ENCODE data around the gene WNT3.
"Not testable (repeated sequence)": the region's sequence is repeated elsewhere in the genome, so short reads cannot be mapped to it uniquely, and the experiment has no call there.

Gene WNT3

DNA sequence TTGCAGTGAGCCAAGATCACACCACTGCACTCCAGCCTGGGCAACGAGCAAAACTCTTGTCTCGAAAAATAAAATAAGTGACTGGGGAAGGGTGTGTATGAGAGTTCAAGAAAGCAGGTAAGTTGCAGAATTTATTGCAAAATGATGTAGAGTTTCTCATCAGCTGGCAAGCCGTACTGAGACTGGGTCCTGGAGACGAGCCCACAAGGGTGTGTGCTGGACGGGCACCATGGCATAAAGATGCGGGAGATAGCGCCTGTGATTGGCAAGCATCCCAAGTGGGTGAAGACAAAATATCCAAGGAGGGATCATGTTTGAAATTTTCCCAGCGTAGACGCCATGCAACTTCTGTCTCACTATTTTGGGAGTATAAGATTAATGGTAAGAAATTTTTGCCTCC is 59.4 kb downstream of the WNT3 start:
- no peak for DNase-seq

DNA sequence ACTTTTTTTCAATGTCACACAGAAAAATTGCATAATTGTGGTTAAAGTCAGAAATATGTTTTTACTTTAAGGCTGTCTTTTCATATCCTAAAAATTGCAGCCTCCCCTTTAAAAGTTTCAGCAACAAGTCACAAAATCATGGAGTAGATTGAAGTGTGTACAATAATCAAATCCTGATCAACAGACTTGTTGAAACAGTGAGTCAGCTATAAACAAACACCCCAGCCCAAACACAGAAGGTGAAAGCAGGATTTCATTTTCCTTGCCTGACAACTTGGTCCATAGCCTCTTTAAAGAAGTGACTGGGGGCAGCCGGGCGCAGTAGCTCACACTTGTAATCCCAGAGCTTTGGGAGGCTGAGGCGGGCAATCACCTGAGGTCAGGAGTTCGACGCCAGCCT is 59.9 kb downstream of the WNT3 start:
- no peak for DNase-seq

DNA sequence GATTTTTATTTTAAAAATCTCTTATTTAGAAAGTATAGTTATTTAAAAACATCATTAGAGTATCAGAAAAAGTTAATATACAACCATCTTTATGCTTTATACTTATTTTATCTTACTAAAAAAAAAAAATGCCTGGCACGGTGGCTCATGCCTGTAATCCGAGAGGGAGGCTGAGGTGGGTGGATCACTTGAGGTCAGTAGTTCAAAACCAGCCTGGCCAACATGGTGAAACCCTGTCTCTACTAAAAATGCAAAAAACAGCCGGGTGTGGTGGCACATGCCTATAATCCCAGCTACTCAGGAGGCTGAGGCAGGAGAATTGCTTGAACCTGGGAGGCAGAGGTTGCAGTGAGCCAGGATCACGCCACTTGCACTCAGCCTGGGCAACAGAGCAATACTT is 60.9 kb downstream of the WNT3 start:
- not testable (repeated sequence) for DNase-seq

DNA sequence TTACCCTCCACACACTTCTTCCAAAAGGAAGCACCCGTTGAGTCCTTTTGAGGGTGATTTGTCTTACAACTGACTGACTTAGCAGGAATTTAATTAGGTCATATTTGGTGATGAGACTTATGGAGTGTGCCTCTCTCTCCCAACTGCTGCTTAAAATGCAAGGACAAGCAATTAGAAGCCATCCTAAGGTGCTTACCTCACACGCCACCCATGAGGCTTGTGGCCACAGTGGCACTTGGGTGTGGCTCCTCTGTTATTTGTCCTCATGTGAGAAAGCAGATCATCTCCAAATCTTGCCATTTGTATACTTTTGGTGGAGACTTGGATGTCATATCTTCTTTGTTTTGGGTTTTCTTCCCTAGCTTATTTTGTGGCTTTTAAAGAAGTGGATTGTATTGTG is 61.6 kb downstream of the WNT3 start:
- no peak for DNase-seq

GRCh38 chr17:46756081-46756735 is 62.3 kb downstream of the WNT3 start:
- DNase-seq: no peak

DNA sequence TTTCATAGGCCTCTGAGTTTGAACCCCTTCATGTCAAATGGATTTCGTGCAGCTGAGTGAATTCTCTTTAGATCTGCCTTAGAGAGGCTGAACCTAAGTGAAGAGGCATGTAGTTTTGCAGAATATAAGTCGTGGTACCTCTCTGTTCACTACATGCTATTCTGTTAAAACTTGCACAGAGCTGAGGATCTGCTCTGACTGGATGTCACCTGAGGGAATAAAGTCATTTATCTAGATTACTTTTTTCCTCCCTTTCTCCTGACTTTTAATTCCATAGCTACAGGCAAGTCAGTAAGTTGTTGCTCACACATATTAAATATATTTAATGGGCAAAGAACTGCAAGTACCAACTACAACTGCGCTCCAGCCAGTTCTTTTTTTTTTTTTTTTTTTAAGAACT is 64.7 kb downstream of the WNT3 start:
- DNase-seq: no peak

DNA sequence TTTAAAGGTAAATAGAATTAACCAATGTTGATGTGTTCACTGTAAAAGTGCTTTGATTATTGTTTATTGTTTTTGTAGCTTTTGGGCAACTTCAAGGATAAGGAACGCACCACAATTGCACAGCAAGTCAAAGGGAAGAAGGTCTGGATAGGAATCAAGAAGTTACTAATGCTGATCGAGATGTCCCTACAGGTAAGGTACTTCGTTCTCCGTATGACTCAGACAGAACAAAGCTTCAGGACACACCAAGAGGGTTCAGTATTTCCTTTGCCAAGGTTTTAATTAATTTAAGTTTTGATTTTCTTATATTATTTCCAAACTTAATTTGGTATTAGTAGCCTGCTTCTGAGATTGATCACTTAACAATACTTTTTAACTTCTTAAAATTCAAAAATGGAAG is 67.1 kb downstream of the WNT3 start:
- DNase-seq: no peak

GRCh38 chr17:46745376-46745775 is 73.1 kb downstream of the WNT3 start:
- no peak for DNase-seq

DNA sequence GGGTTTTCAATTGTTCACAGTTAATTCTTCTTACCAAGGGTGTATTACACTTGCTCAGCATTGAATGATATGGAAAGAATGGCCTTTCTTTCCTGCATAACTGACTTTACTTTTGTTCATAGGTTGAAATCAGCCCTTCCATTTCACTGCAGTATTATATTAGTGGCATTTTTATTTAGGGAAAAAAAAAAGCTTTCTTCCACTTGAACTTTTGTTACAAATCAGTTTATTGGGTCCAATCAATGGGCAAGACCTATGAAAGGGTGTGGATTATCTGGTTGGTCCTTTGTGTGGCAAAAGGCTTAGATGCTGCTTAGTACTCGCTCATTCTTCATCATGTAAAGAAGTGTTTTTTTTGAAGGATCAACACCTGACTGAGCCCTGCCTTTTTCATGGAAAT is 74.1 kb downstream of the WNT3 start:
- DNase-seq: no peak

DNA sequence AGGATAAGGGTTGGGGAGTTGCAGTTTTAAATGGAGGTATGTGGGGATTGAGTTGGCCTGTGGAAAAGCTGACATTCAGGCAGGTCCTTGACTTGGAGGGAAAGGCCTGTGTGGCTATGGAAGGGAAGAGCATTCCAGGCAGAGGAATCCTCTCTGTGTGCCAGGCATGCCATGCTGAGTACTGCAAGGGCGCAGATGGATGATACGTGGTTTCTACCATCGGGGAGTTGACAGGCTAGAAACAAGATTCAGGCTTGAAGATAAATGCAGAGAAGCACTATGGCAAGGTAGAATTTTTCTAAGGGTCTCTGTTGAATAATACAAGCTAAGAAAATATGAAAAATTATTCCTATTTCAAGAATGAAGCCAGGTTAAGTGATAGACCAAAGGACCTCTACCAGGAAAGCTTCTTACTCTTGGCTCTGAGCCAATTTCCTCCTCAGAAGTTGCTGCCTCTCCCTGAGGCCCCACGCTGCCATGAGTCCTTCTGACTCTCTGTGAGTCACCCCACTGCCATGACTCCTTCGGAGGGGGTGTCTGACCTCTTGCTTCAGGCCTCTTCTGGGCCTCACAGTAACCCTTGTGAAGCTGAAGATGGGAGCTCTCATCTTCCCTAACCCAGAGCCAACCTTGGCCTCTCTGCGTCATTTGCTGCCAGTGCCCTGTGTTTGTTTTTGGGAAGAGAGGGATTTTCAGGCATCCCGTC is 75.8 kb downstream of the WNT3 start:
- no peak for DNase-seq

GRCh38 chr17:46741122-46741730 is 77.3 kb downstream of the WNT3 start:
- no peak for DNase-seq

DNA sequence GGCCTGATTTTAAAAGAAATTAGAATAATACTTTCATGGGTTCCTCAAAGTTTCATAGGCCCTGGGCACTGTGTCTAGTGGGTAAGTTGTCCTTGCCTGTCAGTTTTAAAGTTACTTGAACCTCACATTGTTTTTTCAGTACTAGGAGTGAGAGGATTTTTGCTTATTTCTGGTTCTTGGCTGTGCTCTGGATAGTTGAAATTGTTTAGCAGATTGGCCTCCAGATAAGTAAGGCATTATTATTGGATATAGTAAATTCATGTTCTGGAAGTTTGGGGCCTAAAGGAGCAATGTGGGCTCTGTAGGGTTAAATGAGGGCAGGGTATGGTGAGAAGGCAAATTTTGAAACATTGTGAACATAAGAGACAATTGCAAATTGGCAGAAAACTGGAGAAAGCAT is 78.5 kb downstream of the WNT3 start:
- DNase-seq: no peak

- no peak for DNase-seq
Measured at GRCh38 chr17:46738544-46738943, 79.9 kb downstream of the WNT3 start.

GRCh38 chr17:46737326-46737725 is 81.2 kb downstream of the WNT3 start:
- DNase-seq: peak in 1 of 2 donors; percentile 20

GRCh38 chr17:46736100-46736499 is 82.4 kb downstream of the WNT3 start:
- DNase-seq: peak in 1 of 2 donors; percentile 46

GRCh38 chr17:46733837-46734475 is 84.5 kb downstream of the WNT3 start:
- DNase-seq: no peak

DNA sequence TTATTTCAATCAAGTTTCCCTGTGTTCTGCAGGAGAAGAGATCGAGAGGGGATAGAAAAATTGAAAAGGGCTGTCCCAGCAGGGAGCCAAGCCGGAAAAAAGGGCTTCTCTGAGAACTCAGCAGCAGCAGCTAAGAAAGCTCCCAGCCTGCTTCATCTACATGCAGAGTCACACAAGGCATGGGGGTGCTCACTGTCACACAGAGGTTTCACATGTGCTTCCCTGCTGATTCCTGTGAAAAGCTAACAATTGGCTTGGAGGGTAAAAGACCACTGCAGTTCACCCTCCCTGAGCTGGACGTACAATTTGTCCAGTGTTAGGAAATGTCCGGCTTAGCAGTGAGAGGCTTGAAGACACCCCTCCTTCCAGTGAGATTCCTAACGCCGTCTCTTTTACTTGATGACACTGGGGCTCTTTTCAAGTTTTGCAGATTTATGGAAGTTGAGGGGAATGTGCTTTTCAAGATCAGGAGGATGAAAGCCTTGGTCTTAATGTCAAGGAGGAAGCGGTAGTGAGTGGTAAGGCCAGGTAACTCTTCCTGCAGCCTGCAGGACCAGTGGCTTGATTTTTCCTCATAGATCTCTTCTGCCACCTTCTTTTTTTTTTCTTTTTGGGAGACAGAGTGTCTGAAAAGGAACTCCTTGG is 85.6 kb downstream of the WNT3 start:
- DNase-seq: no peak

GRCh38 chr17:46732160-46732559 is 86.3 kb downstream of the WNT3 start:
- DNase-seq: no peak

DNA sequence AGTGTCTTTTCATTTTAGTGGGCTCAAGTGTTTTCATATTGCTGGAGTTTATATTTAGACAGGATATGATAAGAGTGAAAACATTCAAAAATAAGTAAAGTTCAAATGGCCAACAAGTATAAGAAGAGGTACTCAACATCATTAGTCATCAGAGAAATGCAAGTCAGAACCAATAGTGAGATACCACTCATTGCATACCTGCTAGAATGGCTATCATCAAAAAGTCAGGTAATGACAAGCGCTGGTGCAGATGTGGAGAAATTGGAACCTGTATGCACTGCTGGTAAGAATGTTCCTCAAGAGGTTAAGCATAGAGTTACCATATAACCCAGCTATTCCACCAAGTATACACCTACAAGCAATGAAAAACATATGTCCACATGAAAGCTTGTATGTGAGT is 87.8 kb downstream of the WNT3 start:
- no peak for DNase-seq

DNA sequence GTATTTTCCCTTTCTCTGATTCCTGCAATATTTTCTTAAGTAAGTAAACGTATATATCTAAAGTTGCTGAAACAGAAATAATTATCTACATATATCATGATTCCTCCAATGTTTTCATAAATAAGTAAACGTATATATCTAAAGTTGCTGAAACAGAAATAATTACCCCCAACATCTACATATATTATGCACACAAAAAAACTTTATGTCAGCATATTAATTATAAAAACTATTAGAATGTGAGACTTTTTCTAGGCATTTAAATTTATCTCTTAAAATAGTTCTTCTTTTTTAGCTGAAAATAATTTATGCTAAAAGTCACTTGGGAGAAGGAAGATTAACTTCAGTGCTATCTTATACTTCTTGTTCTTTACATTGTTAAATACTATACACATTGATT is 88.5 kb downstream of the WNT3 start:
- DNase-seq: no peak

DNA sequence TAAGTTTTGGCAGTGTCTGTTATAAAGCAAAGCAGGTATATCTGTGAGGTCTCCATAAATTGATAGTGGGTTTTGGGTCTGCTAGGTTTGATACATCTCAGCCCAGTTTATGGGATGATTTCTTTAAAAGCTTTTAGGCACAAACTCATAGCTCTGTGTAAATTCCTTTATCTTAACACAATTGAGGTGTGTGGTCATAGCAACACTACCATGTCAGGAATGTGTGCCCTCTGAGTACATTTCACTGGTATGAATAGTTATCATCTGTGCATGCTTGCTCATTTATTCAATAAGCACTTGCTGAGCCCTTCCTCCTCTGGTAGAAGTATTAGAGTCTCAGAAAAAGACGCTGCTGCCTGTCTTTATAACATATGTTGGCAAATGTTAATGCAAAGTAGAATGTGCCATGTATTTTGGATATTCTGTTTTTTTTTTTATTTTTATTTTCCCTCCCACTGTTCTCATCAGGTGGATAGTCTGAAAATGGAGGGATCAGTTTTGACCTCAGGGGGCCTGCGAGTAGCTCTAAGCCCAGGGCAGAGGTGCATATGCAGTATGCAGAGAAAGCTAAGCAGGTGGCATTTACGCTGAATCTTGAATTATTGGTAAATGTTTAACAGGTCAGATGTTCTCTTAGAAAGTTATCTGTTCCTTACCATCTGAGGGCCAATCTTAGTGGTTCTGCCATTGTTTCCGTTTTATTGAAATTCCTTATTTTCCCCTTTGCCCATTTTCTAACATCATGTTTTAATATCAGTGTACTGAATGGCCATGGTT is 90.7 kb downstream of the WNT3 start:
- DNase-seq: no peak

DNA sequence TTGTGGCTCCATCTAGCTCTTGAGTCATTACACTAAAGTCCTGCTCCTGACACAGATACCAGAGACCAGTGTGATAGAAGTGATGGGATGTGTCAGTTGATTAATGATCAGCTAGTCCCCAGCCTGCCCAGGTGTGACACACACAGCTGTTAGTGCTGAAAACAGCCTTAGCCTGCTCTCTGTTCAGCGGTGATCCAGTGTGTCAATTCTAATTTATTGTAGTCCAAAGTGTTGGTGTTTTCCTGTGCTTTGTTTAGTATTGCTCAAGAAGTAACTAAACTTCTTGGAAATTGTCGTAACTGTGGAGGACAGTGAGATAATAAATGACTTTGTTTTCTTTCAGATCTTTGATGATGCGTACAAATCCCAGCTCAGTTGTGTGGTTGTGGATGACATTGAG is 92.3 kb downstream of the WNT3 start:
- DNase-seq: no peak
